Fibroblast of peridontal ligament (primary cell): ENCODE results near the gene FAM177B.

ENCODE experiments used
- DNase-seq: peaks from one replicate; pipeline ENCODE4 v3.0.0-alpha.2; 2010; ENCODE audit errors: extremely low read depth

The FAM177B gene

GRCh38 chr1:222786121-222786520 lies 49.1 kb downstream of the FAM177B start:
- DNase-seq, result no peak

- no peak for DNase-seq
Measured at GRCh38 chr1:222787729-222788128, 50.7 kb downstream of the FAM177B start.

- DNase-seq, result no peak
Measured at GRCh38 chr1:222788402-222789156, 51.6 kb downstream of the FAM177B start.

GRCh38 chr1:222790115-222790514 lies 53.1 kb downstream of the FAM177B start:
- no peak for DNase-seq

- no peak for DNase-seq
Measured at GRCh38 chr1:222790520-222790919, 53.5 kb downstream of the FAM177B start.

- DNase-seq, result no peak
Measured at GRCh38 chr1:222791006-222791710, 54.2 kb downstream of the FAM177B start.

GRCh38 chr1:222792744-222793143 lies 55.7 kb downstream of the FAM177B start:
- DNase-seq, result peak; percentile 65

GRCh38 chr1:222794656-222795474 lies 57.9 kb downstream of the FAM177B start:
- peak; percentile 26 for DNase-seq

GRCh38 chr1:222798116-222798515 lies 61.1 kb downstream of the FAM177B start:
- DNase-seq, result peak; percentile 74

- no peak for DNase-seq
Measured at GRCh38 chr1:222798975-222799374, 62.0 kb downstream of the FAM177B start.
